Glutamatergic neuron (in vitro differentiated cells): ENCODE results near the gene CLIC1. TPM values are rescaled to one million over a fixed set of nuclear protein-coding genes. Genes with fewer than 3 reads are reported as not detected.

ENCODE experiments used
- DNase-seq: peaks from one replicate; pipeline ENCODE4 v3.0.0; 2022
- H3K27ac Mint-ChIP-seq: one replicate; pipeline ENCODE4 v1.8.0; 2020; ENCODE audit warnings: mild to moderate bottlenecking, mixed read lengths, inconsistent platforms; ENCODE audit not compliant: unreplicated experiment
- H3K27me3 Mint-ChIP-seq: one replicate; pipeline ENCODE4 v1.8.0; 2020; ENCODE audit warnings: mild to moderate bottlenecking, moderate library complexity, mixed read lengths, inconsistent platforms; ENCODE audit not compliant: unreplicated experiment
- H3K36me3 Mint-ChIP-seq: one replicate; pipeline ENCODE4 v1.8.0; 2020; ENCODE audit warnings: mild to moderate bottlenecking, mixed read lengths, inconsistent platforms; ENCODE audit not compliant: unreplicated experiment
- H3K4me1 Mint-ChIP-seq: one replicate; pipeline ENCODE4 v1.8.0; 2020; ENCODE audit warnings: mild to moderate bottlenecking, low read depth, mixed read lengths, inconsistent platforms; ENCODE audit not compliant: unreplicated experiment
- H3K4me3 Mint-ChIP-seq: one replicate; pipeline ENCODE4 v1.8.0; 2020; ENCODE audit warnings: mild to moderate bottlenecking, mixed read lengths, inconsistent platforms; ENCODE audit not compliant: unreplicated experiment
- H3K9me3 Mint-ChIP-seq: one replicate; pipeline ENCODE4 v1.8.0; 2020; ENCODE audit warnings: mild to moderate bottlenecking, moderate library complexity, mixed read lengths, inconsistent platforms; ENCODE audit not compliant: unreplicated experiment
- CTCF ChIP-seq: fragments of 200-600 bp; sonication (generic); IDR thresholded peaks from one replicate; pipeline ENCODE4 v1.5.0; 2021; ENCODE audit not compliant: partially characterized antibody, unreplicated experiment
- microRNA-seq: library from miRNA; unstranded; fragments of <30 nt; microRNA quantifications from one replicate; pipeline ENCODE4, GENCODE V29; 2020; ENCODE audit not compliant: unreplicated experiment
- total RNA-seq: library from RNA; stranded (reverse); fragmentation: NEBNext Ultra II Directional; extraction: Animal tissue kit (Norgen Biotek cat#: 25700); gene quantifications from one replicate; pipeline ENCODE4 v1.2.1, GENCODE V29; 2021; ENCODE audit not compliant: unreplicated experiment

Gene CLIC1
- total RNA-seq, 1 donor from 2014 or later, result 310 TPM

- no peak overlapping the region for H3K27ac Mint-ChIP-seq
- H3K27me3 Mint-ChIP-seq, result peaks cover 13% of the 10 kb centered on the region
- H3K4me1 Mint-ChIP-seq, result peaks cover 12% of the 10 kb centered on the region
- H3K36me3 Mint-ChIP-seq, result no peaks in the 10 kb centered on the region
- peak overlapping the region; percentile 89 for H3K4me3 Mint-ChIP-seq
- no peak for TF ChIP-seq CTCF
- no peak for DNase-seq
- peaks cover 19% of the 10 kb centered on the region for H3K9me3 Mint-ChIP-seq
Measured at GRCh38 chr6:31681135-31681671, 55.1 kb downstream of the CLIC1 start.

Small RNA genes within 50 kb of the gene (microRNA-seq; reads per million reads assigned to microRNA genes)
- 7.9 reads per million, percentile 42 among the genes with 10 or more reads in this experiment for gene MIR4646

Other genes starting within 250 kb of the CLIC1 start
- 3.6 TPM for gene MICB, start 238.4 kb downstream of the CLIC1 start, total RNA-seq
- gene MCCD1, start 207.6 kb downstream of the CLIC1 start, total RNA-seq, result not detected
- gene DDX39B, start 194.5 kb downstream of the CLIC1 start, total RNA-seq, result 526 TPM
- gene ATP6V1G2, start 189.9 kb downstream of the CLIC1 start, total RNA-seq, result 95.6 TPM
- gene NFKBIL1, start 188.9 kb downstream of the CLIC1 start, total RNA-seq, result 29.8 TPM
- gene LTA, start 164.2 kb downstream of the CLIC1 start, total RNA-seq, result not detected
- gene TNF, start 161.0 kb downstream of the CLIC1 start, total RNA-seq, result not detected
- gene LTB, start 154.1 kb downstream of the CLIC1 start, total RNA-seq, result not detected
- gene LST1, start 150.3 kb downstream of the CLIC1 start, total RNA-seq, result not detected
- not detected for gene NCR3, start 143.5 kb downstream of the CLIC1 start, total RNA-seq
- not detected for gene AIF1, start 121.3 kb downstream of the CLIC1 start, total RNA-seq
- gene PRRC2A, start 115.8 kb downstream of the CLIC1 start, total RNA-seq, result 303 TPM
- gene BAG6, start 83.9 kb downstream of the CLIC1 start, total RNA-seq, result 804 TPM
- gene APOM, start 80.6 kb downstream of the CLIC1 start, total RNA-seq, result 1.5 TPM
- gene C6orf47, start 75.8 kb downstream of the CLIC1 start, total RNA-seq, result 28.8 TPM
- 30.1 TPM for gene GPANK1, start 71.5 kb downstream of the CLIC1 start, total RNA-seq
- gene CSNK2B, start 70.5 kb downstream of the CLIC1 start, total RNA-seq, result 214 TPM
- 43.1 TPM for gene LY6G5B, start 66.6 kb downstream of the CLIC1 start, total RNA-seq
- gene LY6G5C, start 55.5 kb downstream of the CLIC1 start, total RNA-seq, result 13.8 TPM
- 120 TPM for gene ABHD16A, start 33.2 kb downstream of the CLIC1 start, total RNA-seq
- not detected for gene LY6G6F, start 29.7 kb downstream of the CLIC1 start, total RNA-seq
- not detected for gene LY6G6D, start 21.2 kb downstream of the CLIC1 start, total RNA-seq
- gene LY6G6C, start 14.8 kb downstream of the CLIC1 start, total RNA-seq, result 1.8 TPM
- not detected for gene MPIG6B, start 13.2 kb downstream of the CLIC1 start, total RNA-seq
- gene DDAH2, start 7.2 kb downstream of the CLIC1 start, total RNA-seq, result 266 TPM
- 25.7 TPM for gene MSH5, start 3.5 kb upstream of the CLIC1 start, total RNA-seq
- 3.7 TPM for gene SAPCD1, start 26.1 kb upstream of the CLIC1 start, total RNA-seq
- 3.2 TPM for gene VWA7, start 40.8 kb upstream of the CLIC1 start, total RNA-seq
- 204 TPM for gene VARS1, start 59.2 kb upstream of the CLIC1 start, total RNA-seq
- gene LSM2, start 70.4 kb upstream of the CLIC1 start, total RNA-seq, result 68.2 TPM
- gene HSPA1L, start 78.8 kb upstream of the CLIC1 start, total RNA-seq, result 2.5 TPM
- 54.3 TPM for gene HSPA1A, start 79.0 kb upstream of the CLIC1 start, total RNA-seq
- gene HSPA1B, start 91.2 kb upstream of the CLIC1 start, total RNA-seq, result 93.9 TPM
- 40.2 TPM for gene NEU1, start 126.3 kb upstream of the CLIC1 start, total RNA-seq
- not detected for gene SLC44A4, start 142.5 kb upstream of the CLIC1 start, total RNA-seq
- 113 TPM for gene EHMT2, start 161.2 kb upstream of the CLIC1 start, total RNA-seq
- 16.2 TPM for gene ZBTB12, start 165.6 kb upstream of the CLIC1 start, total RNA-seq
- gene C2, start 191.2 kb upstream of the CLIC1 start, total RNA-seq, result not detected
- not detected for gene CFB, start 209.6 kb upstream of the CLIC1 start, total RNA-seq
- 52.7 TPM for gene NELFE, start 222.4 kb upstream of the CLIC1 start, total RNA-seq
- gene SKIC2, start 222.6 kb upstream of the CLIC1 start, total RNA-seq, result 109 TPM
- gene DXO, start 235.6 kb upstream of the CLIC1 start, total RNA-seq, result 23.8 TPM
- 9.3 TPM for gene C4A, start 245.5 kb upstream of the CLIC1 start, total RNA-seq